HEK293 (cell line): ENCODE results near the gene ABCF2.
A peak's percentile ranks its signal among the peaks of the same experiment; 100 is the strongest.

Experiments used
- ATF2 ChIP-seq: fragments of 450-650 bp; formaldehyde crosslinking; IDR thresholded peaks from 2 replicates; pipeline ENCODE4 v1.5.1; 2016; ENCODE audit warnings: missing biosample characterization, missing genetic modification characterization, low read depth
- GLI4 ChIP-seq: fragments of 450-650 bp; formaldehyde crosslinking; IDR thresholded peaks from 2 replicates; pipeline ENCODE4 v1.5.1; 2016; ENCODE audit warnings: missing biosample characterization, missing genetic modification characterization
- GLIS1 ChIP-seq: fragments of 450-650 bp; formaldehyde crosslinking; IDR thresholded peaks from 2 replicates; pipeline ENCODE4 v1.5.1; 2016; ENCODE audit warnings: missing biosample characterization, missing genetic modification characterization
- GLIS2 ChIP-seq: fragments of 450-650 bp; formaldehyde crosslinking; IDR thresholded peaks from 2 replicates; pipeline ENCODE4 v1.5.1; 2016; ENCODE audit warnings: missing biosample characterization, missing genetic modification characterization
- INSM2 ChIP-seq: fragments of 450-650 bp; formaldehyde crosslinking; IDR thresholded peaks from 2 replicates; pipeline ENCODE4 v1.5.1; 2016; ENCODE audit warnings: missing biosample characterization, missing genetic modification characterization
- SALL2 ChIP-seq: fragments of 450-650 bp; formaldehyde crosslinking; IDR thresholded peaks from 2 replicates; pipeline ENCODE4 v1.5.0; 2017; ENCODE audit warnings: missing biosample characterization, mild to moderate bottlenecking, missing genetic modification characterization, borderline replicate concordance
- SETDB1 ChIP-seq: IDR thresholded peaks from one replicate; pipeline ENCODE4 v1.6.1; 2017; ENCODE audit warnings: mild to moderate bottlenecking, low read length, moderate library complexity, mixed read lengths; ENCODE audit not compliant: insufficient read length
- TRIM28 ChIP-seq: IDR thresholded peaks from 2 replicates; pipeline ENCODE4 v1.6.1; 2011; ENCODE audit warnings: low read length, control low read depth, borderline replicate concordance
- ZBTB1 ChIP-seq: fragments of 450-650 bp; formaldehyde crosslinking; IDR thresholded peaks from 2 replicates; pipeline ENCODE4 v1.5.1; 2016; ENCODE audit warnings: missing biosample characterization, missing genetic modification characterization
- ZBTB8A ChIP-seq: fragments of 450-650 bp; formaldehyde crosslinking; IDR thresholded peaks from 2 replicates; pipeline ENCODE4 v1.5.1; 2016; ENCODE audit warnings: missing biosample characterization, missing genetic modification characterization
- ZNF133 ChIP-seq: fragments of 450-650 bp; formaldehyde crosslinking; IDR thresholded peaks from 2 replicates; pipeline ENCODE4 v1.5.1; 2016; ENCODE audit warnings: missing biosample characterization, missing genetic modification characterization
- ZNF2 ChIP-seq: fragments of 450-650 bp; formaldehyde crosslinking; IDR thresholded peaks from 2 replicates; pipeline ENCODE4 v1.5.1; 2016; ENCODE audit warnings: missing biosample characterization, missing genetic modification characterization
- ZNF202 ChIP-seq: fragments of 450-650 bp; formaldehyde crosslinking; IDR thresholded peaks from 2 replicates; pipeline ENCODE4 v1.5.1; 2016; ENCODE audit warnings: missing biosample characterization, missing genetic modification characterization, borderline replicate concordance
- ZNF211 ChIP-seq: fragments of 450-650 bp; formaldehyde crosslinking; IDR thresholded peaks from 2 replicates; pipeline ENCODE4 v1.5.1; 2016; ENCODE audit warnings: low read depth, missing biosample characterization, missing genetic modification characterization
- ZNF223 ChIP-seq: fragments of 450-650 bp; formaldehyde crosslinking; IDR thresholded peaks from 2 replicates; pipeline ENCODE4 v1.5.1; 2016; ENCODE audit warnings: missing biosample characterization, missing genetic modification characterization
- ZNF37A ChIP-seq: fragments of 450-650 bp; IDR thresholded peaks from 2 replicates; pipeline ENCODE4 v1.5.1; 2018; ENCODE audit warnings: missing biosample characterization, missing genetic modification characterization
- ZNF416 ChIP-seq: fragments of 450-650 bp; formaldehyde crosslinking; IDR thresholded peaks from 2 replicates; pipeline ENCODE4 v1.5.1; 2016; ENCODE audit warnings: missing biosample characterization, missing genetic modification characterization
- ZNF48 ChIP-seq: fragments of 450-650 bp; formaldehyde crosslinking; IDR thresholded peaks from 2 replicates; pipeline ENCODE4 v1.5.1; 2016; ENCODE audit warnings: missing biosample characterization, missing genetic modification characterization
- ZNF530 ChIP-seq: fragments of 450-650 bp; formaldehyde crosslinking; IDR thresholded peaks from 2 replicates; pipeline ENCODE4 v1.5.1; 2016; ENCODE audit warnings: low read depth, missing biosample characterization, missing genetic modification characterization
- ZNF548 ChIP-seq: fragments of 450-650 bp; formaldehyde crosslinking; IDR thresholded peaks from 2 replicates; pipeline ENCODE4 v1.5.1; 2016; ENCODE audit warnings: missing biosample characterization, missing genetic modification characterization
- ZNF830 ChIP-seq: fragments of 450-650 bp; IDR thresholded peaks from 2 replicates; pipeline ENCODE4 v1.5.0; 2018; ENCODE audit warnings: missing biosample characterization, missing genetic modification characterization, low read depth, mild to moderate bottlenecking, moderate library complexity
- ZNF837 ChIP-seq: fragments of 450-650 bp; formaldehyde crosslinking; IDR thresholded peaks from 2 replicates; pipeline ENCODE4 v1.5.1; 2016; ENCODE audit warnings: missing biosample characterization, missing genetic modification characterization
- TF ChIP-seq, protein P1 (sequence below): fragments of 450-650 bp; formaldehyde crosslinking; IDR thresholded peaks from 2 replicates; pipeline ENCODE4 v1.5.1; 2016; ENCODE audit warnings: missing biosample characterization, missing genetic modification characterization
- TF ChIP-seq, protein P2 (sequence below): fragments of 450-650 bp; IDR thresholded peaks from 2 replicates; pipeline ENCODE4 v1.5.1; 2018; ENCODE audit warnings: missing biosample characterization, missing genetic modification characterization
- TF ChIP-seq, protein P3 (sequence below): fragments of 450-650 bp; formaldehyde crosslinking; IDR thresholded peaks from 2 replicates; pipeline ENCODE4 v1.5.1; 2017; ENCODE audit warnings: missing biosample characterization, missing genetic modification characterization
- TF ChIP-seq, protein P4 (sequence below): fragments of 450-650 bp; formaldehyde crosslinking; IDR thresholded peaks from 2 replicates; pipeline ENCODE4 v1.5.1; 2016; ENCODE audit warnings: missing biosample characterization, missing genetic modification characterization
- TF ChIP-seq, protein P5 (sequence below): fragments of 450-650 bp; formaldehyde crosslinking; IDR thresholded peaks from 2 replicates; pipeline ENCODE4 v1.5.1; 2016; ENCODE audit warnings: missing biosample characterization, missing genetic modification characterization

ABCF2 gene

GRCh38 chr7:151226875-151227782 is at the start of gene ABCF2 (continued):
- TF ChIP-seq ZNF133 (tag by site-specific recombination) (no peak), SETDB1 (no peak), ZNF837 (no peak), TRIM28 (peak; percentile 61; the same call in 1 of the 2 replicates), INSM2 (tag by site-specific recombination) (no peak; the same call in 1 of the 2 replicates), ZNF211 (no peak), ZNF202 (tag by site-specific recombination) (no peak), ZNF37A (no peak), ZNF830 (tag by site-specific recombination) (no peak), ZNF48 (tag by site-specific recombination) (no peak), ZNF530 (tag by site-specific recombination) (no peak), ZNF2 (tag by site-specific recombination) (peak; percentile 71; the same call in 1 of the 2 replicates), GLI4 (tag by site-specific recombination) (peak; percentile 50; the same call in 1 of the 2 replicates), GLIS1 (tag by site-specific recombination) (peak; percentile 72), SALL2 (tag by site-specific recombination) (no peak), ZNF548 (tag by site-specific recombination) (no peak), ATF2 (no peak), ZBTB1 (no peak), ZNF223 (no peak), ZBTB8A (peak; percentile 92), GLIS2 (tag by site-specific recombination) (peak; percentile 63), ZNF416 (tag by site-specific recombination) (no peak)
- TF ChIP-seq, protein P1, sequence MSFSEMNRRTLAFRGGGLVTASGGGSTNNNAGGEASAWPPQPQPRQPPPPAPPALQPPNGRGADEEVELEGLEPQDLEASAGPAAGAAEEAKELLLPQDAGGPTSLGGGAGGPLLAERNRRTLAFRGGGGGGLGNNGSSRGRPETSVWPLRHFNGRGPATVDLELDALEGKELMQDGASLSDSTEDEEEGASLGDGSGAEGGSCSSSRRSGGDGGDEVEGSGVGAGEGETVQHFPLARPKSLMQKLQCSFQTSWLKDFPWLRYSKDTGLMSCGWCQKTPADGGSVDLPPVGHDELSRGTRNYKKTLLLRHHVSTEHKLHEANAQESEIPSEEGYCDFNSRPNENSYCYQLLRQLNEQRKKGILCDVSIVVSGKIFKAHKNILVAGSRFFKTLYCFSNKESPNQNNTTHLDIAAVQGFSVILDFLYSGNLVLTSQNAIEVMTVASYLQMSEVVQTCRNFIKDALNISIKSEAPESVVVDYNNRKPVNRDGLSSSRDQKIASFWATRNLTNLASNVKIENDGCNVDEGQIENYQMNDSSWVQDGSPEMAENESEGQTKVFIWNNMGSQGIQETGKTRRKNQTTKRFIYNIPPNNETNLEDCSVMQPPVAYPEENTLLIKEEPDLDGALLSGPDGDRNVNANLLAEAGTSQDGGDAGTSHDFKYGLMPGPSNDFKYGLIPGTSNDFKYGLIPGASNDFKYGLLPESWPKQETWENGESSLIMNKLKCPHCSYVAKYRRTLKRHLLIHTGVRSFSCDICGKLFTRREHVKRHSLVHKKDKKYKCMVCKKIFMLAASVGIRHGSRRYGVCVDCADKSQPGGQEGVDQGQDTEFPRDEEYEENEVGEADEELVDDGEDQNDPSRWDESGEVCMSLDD (tag by site-specific recombination): peak; percentile 65; the same call in 1 of the 2 replicates
- TF ChIP-seq, protein P2, sequence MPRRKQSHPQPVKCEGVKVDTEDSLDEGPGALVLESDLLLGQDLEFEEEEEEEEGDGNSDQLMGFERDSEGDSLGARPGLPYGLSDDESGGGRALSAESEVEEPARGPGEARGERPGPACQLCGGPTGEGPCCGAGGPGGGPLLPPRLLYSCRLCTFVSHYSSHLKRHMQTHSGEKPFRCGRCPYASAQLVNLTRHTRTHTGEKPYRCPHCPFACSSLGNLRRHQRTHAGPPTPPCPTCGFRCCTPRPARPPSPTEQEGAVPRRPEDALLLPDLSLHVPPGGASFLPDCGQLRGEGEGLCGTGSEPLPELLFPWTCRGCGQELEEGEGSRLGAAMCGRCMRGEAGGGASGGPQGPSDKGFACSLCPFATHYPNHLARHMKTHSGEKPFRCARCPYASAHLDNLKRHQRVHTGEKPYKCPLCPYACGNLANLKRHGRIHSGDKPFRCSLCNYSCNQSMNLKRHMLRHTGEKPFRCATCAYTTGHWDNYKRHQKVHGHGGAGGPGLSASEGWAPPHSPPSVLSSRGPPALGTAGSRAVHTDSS (tag by site-specific recombination): no peak
- TF ChIP-seq, protein P3, sequence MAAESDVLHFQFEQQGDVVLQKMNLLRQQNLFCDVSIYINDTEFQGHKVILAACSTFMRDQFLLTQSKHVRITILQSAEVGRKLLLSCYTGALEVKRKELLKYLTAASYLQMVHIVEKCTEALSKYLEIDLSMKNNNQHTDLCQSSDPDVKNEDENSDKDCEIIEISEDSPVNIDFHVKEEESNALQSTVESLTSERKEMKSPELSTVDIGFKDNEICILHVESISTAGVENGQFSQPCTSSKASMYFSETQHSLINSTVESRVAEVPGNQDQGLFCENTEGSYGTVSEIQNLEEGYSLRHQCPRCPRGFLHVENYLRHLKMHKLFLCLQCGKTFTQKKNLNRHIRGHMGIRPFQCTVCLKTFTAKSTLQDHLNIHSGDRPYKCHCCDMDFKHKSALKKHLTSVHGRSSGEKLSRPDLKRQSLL (tag by site-specific recombination): no peak
- TF ChIP-seq, protein P4, sequence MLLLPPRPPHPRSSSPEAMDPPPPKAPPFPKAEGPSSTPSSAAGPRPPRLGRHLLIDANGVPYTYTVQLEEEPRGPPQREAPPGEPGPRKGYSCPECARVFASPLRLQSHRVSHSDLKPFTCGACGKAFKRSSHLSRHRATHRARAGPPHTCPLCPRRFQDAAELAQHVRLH: no peak; the same call in 1 of the 2 replicates
- TF ChIP-seq, protein P5, sequence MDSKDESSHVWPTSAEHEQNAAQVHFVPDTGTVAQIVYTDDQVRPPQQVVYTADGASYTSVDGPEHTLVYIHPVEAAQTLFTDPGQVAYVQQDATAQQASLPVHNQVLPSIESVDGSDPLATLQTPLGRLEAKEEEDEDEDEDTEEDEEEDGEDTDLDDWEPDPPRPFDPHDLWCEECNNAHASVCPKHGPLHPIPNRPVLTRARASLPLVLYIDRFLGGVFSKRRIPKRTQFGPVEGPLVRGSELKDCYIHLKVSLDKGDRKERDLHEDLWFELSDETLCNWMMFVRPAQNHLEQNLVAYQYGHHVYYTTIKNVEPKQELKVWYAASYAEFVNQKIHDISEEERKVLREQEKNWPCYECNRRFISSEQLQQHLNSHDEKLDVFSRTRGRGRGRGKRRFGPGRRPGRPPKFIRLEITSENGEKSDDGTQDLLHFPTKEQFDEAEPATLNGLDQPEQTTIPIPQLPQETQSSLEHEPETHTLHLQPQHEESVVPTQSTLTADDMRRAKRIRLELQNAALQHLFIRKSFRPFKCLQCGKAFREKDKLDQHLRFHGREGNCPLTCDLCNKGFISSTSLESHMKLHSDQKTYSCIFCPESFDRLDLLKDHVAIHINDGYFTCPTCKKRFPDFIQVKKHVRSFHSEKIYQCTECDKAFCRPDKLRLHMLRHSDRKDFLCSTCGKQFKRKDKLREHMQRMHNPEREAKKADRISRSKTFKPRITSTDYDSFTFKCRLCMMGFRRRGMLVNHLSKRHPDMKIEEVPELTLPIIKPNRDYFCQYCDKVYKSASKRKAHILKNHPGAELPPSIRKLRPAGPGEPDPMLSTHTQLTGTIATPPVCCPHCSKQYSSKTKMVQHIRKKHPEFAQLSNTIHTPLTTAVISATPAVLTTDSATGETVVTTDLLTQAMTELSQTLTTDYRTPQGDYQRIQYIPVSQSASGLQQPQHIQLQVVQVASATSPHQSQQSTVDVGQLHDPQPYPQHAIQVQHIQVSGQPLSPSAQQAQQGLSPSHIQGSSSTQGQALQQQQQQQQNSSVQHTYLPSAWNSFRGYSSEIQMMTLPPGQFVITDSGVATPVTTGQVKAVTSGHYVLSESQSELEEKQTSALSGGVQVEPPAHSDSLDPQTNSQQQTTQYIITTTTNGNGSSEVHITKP: peak; percentile 95
